ENCODE data around the gene GALNT16.

DNA sequence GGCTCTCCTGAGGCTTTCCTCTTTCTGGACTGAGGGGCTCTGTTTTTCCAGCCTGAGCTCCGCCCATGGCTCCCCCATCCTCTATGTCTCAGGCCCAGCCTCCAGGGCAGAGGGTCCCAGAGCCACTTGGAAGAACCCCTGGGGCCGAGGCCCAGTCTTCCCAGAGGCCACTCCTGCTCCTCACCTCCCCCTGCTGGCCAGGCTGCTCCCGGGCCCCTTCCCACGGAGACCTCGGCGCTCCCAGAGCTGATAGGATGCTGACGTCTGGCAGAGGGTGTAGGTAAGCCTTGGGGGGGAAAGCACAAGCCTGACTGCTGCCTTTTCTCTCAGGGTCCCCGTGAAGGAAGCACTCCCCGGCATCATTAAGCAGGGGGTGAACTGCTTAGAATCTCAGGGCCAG, 86.8 kb downstream of the GALNT16 start:
- TF ChIP-seq, protein P1, sequence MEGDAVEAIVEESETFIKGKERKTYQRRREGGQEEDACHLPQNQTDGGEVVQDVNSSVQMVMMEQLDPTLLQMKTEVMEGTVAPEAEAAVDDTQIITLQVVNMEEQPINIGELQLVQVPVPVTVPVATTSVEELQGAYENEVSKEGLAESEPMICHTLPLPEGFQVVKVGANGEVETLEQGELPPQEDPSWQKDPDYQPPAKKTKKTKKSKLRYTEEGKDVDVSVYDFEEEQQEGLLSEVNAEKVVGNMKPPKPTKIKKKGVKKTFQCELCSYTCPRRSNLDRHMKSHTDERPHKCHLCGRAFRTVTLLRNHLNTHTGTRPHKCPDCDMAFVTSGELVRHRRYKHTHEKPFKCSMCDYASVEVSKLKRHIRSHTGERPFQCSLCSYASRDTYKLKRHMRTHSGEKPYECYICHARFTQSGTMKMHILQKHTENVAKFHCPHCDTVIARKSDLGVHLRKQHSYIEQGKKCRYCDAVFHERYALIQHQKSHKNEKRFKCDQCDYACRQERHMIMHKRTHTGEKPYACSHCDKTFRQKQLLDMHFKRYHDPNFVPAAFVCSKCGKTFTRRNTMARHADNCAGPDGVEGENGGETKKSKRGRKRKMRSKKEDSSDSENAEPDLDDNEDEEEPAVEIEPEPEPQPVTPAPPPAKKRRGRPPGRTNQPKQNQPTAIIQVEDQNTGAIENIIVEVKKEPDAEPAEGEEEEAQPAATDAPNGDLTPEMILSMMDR (IDR thresholded peaks at IDR 0.05), result peak; percentile 42 to 61 (median 45)
- TF ChIP-seq POLR2AphosphoS5 (IDR thresholded peaks at IDR 0.05) (no peak), EP300 (IDR thresholded peaks at IDR 0.05) (no peak)

All from esophagus muscularis mucosa (tissue), 4 donors.